Putamen (tissue), 1 donor: Measurements from ENCODE around the gene POU2F3.

Source experiments
- DNase-seq: peaks from one replicate; pipeline ENCODE4 v3.0.0-alpha.2; 2016; ENCODE audit warnings: low spot score

The POU2F3 gene

DNA sequence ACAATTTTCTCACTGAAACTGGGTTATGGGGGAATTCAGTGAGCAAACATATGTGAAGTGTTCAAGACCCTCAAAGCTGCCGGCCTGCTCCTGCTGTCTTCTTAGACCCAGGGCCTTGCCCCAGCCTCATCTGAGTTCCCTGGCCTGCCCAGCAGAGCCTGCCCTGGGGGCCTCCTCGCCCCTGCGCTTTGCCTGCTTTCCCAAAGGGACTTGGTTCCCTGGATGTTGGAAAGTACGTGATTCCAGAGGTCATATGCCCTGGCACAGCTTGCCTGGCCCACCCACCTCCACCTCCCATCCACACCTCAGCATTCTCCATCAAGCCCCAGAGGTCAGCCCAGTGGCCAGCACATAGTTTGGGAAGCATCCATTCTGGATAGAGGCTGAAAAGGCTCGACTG is 13.7 kb upstream of the POU2F3 start:
- DNase-seq, result no peak

DNA sequence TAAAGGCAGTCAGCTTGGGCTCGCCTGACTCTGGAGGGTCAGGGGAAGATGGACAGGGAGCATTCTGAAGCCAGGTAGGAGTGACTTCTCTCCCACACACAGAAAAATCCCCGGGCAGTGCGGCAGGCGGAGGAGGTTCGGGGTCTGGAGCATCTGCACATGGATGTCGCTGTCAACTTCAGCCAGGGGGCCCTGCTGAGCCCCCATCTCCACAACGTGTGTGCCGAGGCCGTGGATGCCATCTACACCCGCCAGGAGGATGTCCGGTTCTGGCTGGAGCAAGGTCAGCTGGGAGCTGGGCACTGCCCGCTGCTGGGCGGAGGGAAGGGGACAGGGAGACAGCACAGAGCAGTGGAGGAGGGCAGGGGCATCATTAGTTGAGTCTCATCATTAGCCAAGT is 13.2 kb upstream of the POU2F3 start:
- no peak for DNase-seq

DNA sequence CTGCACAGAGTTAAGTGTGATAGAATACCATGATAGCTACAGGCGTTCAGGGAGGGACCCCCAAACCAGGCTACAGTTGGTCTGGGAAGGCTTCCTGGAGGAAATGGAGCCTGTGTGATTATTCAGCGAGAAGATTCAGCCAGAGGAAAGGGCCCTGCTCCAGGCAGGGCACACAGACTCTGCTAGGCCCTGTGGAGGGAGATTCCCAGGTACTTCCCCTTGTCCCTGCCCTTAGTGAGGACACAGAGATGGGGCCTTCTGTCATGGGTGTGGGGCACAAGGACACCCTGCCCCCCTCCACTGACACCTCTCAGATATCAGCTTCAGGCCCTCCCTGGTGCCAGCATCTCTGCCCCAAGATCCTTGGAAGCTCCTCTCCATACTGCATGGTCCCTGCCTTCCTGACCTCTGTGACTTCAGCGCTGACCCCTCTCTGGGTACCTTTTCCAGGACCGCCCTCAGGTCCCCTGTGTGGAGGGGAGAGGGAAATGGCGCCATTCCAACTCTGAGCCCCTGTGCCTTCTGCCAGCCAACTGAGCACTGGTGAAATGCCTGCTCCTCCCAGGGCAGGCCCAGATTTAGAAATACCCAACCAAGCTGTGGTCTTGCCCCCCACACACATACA is 12.6 kb upstream of the POU2F3 start:
- DNase-seq, result no peak

DNA sequence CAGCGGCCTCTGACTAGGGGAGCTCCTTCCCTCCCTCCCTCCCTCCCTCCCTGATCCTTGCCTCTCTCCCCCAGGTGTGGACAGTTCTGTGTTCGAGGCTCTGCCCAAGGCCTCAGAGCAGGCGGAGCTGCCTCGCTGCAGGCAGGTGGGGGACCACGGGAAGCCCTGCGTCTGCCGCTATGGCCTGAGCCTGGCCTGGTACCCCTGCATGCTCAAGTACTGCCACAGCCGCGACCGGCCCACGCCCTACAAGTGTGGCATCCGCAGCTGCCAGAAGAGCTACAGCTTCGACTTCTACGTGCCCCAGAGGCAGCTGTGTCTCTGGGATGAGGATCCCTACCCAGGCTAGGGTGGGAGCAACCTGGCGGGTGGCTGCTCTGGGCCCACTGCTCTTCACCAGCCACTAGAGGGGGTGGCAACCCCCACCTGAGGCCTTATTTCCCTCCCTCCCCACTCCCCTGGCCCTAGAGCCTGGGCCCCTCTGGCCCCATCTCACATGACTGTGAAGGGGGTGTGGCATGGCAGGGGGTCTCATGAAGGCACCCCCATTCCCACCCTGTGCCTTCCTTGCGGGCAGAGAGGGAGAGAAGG is 11.1 kb upstream of the POU2F3 start:
- DNase-seq, result no peak

DNA sequence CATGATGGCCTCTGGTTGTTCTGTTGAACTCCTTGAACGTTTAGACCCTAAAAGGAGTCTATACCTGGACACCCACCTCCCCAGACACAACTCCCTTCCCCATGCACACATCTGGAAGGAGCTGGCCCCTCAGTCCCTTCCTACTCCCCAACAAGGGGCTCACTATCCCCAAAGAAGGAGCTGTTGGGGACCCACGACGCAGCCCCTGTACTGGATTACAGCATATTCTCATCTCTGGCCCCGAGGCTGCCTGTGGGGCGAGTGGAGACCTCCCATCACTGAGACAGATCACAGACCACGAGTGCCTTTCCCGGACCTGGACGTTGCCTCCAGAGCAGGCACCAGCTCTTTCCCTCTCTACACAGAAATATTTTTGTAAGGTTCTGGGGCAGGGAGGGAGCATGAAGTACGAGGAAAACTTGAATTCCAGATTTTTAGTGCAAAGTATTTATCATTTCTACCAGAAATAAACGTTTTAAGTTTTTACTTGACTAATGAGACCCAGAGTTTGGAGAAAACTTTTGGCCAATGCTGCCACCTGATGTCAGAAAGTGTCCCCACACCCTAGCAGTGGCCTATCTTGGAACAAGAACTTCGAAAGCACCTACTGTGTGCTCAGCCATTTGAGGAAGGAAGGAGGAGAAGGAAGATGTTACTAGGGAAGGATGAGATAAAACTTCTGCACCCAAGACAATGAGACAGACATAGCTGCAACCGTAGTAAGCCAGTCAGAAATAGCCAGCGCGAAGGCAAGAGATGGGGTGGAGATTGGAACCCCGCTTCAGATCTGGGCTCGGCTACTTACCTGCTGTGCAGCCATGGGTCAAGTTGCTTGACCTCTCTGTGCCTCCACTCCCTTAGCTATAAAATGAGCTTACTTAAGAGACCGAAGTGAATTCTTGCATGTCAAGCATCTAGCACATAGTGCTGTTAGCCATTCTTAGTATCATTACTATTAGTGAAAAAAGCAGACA is 10.2 kb upstream of the POU2F3 start:
- no peak for DNase-seq

DNA sequence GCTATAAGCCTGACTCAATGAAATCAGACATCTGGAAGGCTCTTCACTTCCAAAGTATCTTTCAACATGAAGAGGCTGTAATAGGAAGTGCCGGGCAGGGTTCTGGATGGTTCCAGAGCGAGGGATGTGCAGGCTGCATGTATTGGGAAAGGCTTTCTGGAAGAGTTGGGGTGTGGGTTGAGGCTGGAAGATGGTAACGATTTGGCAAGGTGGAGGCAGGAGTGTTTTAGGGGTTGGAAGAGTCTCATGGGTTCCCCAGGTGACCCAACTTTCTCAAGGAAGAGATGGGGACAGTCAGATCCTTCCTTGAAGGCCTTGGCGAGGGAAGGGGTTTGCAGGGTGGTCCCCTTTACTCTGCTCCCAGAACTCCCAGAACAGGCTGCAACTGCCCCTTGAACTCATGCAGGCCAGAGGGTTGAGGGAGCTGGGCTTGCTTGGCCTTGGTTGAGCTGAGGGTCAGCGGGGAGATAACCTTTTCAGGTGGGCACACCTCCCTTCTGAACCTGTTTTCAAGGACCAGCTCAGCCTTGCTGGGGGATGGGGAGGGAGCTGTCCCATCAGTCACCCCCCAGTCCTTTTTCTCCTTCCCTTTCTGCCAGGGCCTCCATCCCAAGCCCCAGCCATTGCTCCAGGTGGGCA is 9.4 kb upstream of the POU2F3 start:
- DNase-seq, result no peak

DNA sequence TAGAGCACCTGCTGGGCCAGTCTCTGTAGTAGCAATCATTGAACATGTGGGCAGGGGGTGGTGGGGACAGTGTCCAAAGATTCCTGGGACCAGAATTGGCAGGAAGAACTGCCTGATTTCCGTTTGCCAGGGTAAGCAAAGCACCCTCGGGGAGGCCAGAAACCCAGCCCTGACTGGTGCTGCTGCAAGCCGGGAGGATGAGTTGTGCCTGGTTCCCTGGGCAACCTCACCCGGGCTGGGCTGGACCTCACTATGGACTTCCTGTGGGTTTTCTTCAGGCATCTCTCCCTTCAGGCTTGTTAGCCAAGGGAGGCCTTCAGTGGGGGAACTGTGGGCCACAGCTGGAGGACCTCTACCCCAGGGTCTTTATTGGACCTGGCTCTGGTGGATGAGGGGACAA is 8.0 kb upstream of the POU2F3 start:
- no peak for DNase-seq

DNA sequence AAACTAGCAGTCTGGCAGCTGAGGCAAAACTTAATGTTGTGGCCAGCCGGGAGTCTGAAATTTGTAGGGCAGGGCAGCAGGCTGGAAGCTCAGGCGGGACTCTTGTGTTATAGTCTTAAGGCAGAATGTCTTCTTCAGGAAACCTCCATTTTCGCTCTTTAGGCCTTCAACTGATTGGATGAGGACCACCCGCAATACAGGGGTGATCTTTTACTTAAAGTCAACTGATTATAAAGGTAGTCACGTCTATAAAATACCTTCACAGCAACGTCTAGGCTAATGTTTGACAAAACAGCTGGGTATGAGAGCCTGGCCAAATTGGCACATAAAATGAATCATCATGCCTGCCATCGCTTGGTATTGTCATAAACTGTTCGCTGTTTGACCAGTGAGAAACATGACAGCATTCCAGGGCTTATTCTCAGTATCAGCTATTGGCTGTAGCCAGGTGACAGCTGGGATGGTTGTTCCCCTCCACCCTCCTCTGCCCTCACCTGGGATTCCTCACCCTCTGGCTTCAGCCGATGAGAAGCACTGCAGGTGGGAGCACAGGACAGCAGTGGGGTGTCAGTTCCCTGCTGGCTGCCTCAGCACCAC is 6.6 kb upstream of the POU2F3 start:
- DNase-seq, result no peak

DNA sequence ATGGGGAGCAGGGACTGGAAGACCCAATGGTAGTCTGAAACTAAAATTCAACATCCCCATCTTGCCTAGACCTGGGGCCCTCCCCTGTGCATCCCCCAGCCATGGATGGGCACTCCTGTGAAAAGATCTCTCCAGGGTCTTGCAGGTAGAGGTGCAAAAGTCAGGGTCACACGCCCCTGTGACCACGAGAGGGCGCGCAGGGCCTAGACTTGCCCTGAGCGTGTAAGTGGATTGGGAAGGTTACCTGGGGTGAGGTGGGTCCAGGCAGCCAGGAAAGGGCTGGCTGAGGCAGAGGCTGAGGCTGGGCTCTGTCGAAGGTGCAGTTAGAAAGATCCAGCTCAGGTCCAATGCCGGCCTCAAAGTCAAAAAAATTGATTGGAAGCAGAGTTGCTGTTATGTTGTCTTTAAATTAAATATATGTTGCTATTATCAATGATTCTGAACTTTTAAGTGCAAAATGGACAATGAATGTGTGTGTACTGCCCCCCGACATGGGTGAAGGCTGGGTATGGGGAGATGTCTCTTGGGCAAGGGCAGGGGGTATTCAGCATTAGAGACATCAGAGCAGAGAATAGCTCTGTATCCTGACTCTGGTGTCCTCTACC is 4.8 kb upstream of the POU2F3 start:
- no peak for DNase-seq

DNA sequence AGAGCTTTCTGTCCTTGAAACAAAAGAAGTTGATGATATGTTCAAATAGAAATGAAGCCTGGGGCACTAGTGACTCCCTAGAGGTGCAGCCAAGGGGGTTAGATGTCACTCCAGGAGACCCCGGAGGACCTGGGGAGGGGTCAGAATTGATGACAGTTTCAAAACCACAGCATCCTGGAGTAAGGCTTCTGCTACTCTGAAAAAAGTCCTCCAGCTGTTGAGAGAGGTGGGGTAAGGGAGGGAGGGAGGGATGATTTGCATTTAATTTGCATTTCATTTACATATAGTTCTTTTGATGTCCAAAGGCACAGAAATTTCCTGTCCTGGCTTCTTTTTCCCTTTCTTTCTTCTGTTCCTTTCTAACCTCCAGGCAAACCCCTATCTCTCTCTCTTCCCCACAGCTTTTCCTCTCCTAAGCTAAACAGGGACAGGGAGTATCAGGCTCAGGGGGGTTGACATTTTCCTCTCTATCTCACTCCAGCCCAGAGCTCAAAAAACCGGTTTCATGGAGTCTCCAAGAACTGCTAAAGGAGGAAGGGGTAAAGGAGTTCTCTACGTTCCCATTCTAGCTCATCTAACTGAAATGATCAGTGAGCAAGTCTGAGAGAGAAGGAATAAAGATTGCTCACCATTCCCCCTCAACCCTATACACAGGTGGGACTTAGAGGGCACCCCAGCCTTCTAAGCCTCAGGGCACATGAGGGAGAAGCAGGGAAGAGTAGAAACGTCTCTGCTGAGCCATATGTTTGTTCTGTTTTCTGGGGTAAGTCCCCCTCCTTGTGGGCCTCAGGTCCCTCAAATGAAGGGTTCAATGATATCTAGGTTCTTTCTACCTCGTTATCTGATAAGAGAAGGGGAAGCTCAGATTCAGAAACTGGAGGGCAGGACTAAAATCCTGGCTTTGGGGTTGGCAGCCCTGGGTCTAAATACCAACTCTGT is 3.5 kb upstream of the POU2F3 start:
- no peak for DNase-seq

DNA sequence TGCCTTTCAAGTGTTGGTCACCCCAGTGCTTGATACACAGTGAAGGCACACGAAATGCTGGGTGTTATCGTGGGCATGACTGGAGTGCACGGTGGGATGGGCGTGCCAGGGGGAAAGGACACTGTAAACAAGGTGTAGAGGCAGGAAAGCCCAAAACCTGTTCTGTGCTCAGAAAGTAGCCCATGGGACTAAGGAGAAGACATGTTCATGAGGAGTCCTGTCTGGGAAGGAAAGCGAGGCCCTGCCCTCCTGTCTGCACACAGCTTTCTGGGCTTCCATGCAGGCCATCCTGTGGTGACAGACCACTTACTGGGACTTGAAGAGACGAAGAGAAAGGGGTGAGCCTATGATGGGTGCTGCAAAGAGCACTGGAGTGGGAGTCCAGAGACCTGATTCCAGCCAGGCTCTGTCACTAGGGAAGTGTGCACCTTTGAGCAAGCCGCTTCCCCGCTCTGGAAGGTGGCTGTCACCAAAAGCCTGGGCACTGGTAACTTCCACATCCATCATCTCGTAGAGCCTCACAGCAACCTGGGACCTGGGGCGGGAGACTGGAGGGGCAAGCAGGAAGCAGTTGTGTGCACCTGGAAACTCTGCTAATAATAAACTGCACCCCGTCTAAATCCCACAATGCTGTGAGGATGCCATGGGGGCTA is 846 bp upstream of the POU2F3 start:
- DNase-seq, result no peak

DNA sequence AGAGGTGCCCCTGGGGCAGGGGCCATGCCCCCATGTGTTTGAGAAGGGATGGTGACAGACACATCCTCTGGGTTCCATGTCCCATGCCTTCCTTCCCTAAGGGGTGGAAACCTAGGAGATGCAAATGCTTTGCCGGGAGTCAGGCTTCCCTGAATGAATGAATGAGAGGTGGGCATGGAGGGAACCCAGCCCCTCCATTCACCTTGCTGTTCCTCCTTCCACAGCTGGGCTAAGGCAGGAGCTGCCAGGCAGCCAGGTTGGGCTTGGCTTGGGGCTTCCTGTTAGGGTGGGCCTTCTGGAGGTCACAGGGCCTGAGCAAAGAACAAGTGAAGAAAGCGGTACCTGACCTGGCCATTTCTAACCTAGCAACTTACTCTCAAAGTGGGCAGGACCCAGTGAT is 926 bp downstream of the POU2F3 start:
- DNase-seq, result no peak

DNA sequence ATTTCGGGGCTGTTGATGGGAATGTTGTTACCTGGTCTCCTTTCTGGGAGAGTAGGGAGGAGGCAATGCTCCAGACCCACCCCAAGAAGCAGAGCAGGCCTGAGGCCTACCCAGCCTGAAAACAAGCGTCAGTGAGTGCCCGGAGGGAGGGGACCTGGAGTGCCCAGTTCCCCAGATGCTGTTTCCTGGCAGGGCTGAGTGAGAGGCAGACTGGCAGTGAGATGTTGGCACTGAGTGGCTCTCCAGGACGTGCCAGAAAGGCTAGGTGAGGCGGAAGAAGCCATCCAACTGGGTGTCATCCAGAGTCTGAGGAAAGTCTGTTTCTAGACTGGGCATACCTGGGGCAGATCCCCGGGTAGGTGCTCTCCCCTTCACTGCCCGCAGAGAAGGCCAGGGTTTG is 1.3 kb downstream of the POU2F3 start:
- DNase-seq, result no peak

DNA sequence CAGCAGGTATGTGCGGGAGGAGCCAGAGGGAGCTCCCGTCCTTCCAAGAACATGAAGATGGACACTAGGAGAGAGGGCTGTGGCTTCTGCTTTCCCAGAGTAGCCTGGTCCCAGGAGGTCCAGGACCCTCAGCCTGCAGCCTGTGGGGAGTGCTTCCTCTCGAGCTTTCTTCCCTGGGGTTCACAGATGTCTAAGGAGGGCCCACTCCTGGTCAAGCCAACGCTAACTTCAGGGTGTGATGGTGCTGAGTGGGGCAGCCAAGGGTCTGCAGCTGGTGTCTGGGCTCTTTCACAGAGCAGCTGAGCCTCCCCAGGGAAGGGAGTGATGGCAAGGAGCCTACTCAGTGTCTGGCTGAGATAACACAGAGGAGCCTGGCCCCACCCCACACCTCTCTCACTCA is 3.3 kb downstream of the POU2F3 start:
- DNase-seq, result no peak

DNA sequence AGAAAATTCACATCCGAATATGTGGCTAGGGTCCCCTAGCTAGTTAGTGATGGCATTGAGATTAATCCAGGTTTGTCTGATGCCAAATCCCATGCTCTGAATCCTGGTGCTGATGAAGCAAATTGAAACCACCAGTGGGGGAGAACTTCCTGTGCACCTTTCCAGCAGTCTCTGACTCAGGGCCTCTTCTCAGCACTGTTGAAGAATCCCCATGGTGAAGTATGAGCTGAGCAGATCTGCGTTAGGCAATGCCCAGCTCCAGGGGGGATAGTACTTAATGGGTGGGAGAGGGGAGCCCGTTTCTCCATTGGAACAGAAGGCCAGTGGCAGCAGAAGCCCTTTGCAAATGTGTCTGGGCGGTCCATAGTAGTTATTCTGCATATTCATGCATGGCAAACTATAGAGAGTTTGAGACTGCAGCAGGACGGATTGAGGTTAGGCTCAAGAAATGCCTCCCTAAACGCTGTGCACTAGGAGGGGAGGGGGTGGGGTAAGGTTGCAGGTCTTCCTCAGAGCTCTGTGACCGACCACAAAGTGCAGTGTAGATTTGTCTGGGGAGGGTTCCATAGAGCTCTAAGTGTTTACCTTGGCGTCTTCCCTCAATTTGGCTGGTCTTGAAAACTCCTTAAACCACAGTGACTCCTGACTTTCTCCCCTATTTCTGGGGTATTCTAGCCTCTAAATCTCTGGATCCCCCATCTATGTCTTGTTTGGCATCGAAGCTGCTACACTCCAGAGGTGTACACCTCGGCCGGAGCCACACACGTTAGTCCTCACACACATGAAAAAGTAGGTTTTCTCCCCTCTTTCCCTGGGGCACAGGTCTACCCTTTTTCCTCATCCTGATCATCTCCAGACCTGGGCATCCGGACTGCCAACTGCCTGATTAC is 4.8 kb downstream of the POU2F3 start:
- no peak for DNase-seq

DNA sequence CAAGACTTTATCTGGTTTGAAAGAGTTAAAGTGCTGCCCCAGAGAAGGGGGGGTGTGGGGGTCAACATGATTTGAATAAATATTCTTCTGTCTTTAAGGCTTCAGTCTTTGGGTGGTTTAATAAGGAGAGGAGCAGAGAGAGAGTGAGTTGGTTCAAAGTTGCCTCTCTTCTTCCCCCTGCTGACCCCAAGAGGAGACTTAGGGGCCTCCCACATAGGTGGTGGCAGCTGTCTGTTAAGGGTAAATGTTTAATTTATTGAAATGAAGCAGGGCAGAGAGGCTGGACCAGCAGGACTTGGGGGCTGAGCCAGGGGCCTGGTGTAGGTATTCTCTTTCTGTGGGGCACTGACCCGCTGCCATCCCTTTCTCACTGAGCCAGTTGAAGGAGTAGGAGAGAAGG is 5.5 kb downstream of the POU2F3 start:
- DNase-seq, result no peak

DNA sequence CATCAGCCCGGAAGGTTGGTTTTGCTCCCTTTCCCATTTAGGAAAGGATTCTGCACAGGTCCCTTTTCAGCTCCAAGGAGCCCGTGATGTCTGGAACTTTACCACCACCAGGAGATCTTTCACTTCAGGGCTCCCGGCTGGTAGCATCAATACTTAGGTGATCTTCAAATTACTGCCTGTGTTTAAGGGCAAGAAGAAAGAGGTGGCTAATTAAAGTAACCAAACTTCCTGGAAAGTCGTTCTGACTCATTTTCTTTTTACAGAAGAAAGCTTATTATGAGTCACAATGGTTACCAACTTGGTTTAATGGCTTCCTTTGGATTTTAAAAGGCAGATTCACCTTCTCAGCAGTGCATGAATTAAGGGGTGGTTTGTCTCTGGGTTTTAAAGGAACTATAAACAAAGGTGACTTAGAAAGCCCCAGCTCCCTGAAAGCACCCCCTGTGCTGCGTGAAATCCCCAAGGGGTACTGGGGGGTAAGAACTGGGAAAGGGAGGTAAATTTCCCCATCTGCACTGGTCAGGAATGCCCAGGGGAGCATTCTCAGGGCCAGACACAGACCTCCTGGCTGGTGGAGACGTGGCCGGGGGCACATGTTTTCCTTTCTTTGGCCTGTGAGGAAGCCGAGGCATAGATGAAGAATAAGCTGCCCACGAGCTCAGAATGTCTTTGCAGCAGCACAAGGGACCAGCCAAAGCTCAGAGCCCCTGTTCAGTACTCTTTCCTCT is 8.8 kb downstream of the POU2F3 start:
- no peak for DNase-seq
